ENCODE data around the gene INPP5B.

INPP5B gene

GRCh38 chr1:37831809-37832208 lies 115.0 kb downstream of the INPP5B start:
- no peak for DNase-seq (ENCODE audit: low spot score)

GRCh38 chr1:37831109-37831508 lies 115.7 kb downstream of the INPP5B start:
- DNase-seq (ENCODE audit: low spot score): no peak

GRCh38 chr1:37828410-37829074 lies 118.3 kb downstream of the INPP5B start:
- DNase-seq (ENCODE audit: low spot score): no peak

- no peak for DNase-seq (ENCODE audit: low spot score)
Measured at GRCh38 chr1:37825506-37825905, 121.3 kb downstream of the INPP5B start.

- no peak for DNase-seq (ENCODE audit: low spot score)
Measured at GRCh38 chr1:37824001-37824400, 122.9 kb downstream of the INPP5B start.

- DNase-seq (ENCODE audit: low spot score): no peak
Measured at GRCh38 chr1:37822906-37823815, 123.7 kb downstream of the INPP5B start.

GRCh38 chr1:37821481-37821880 lies 125.4 kb downstream of the INPP5B start:
- DNase-seq (ENCODE audit: low spot score): no peak

- DNase-seq (ENCODE audit: low spot score): no peak
Measured at GRCh38 chr1:37817481-37817880, 129.4 kb downstream of the INPP5B start.

- DNase-seq (ENCODE audit: low spot score): no peak
Measured at GRCh38 chr1:37814252-37814651, 132.6 kb downstream of the INPP5B start.

- no peak for DNase-seq (ENCODE audit: low spot score)
Measured at GRCh38 chr1:37813529-37814145, 133.2 kb downstream of the INPP5B start.

GRCh38 chr1:37811027-37811655 lies 135.7 kb downstream of the INPP5B start:
- DNase-seq (ENCODE audit: low spot score): peak; percentile 81

Data from ecto neural progenitor cell (in vitro differentiated cells).